NCI-H146 treated with DMSO at 0.1 percent for 48 hours (cell line): ENCODE measurements around the gene OLFM2.
"Not testable (repeated sequence)": the region's sequence is repeated elsewhere in the genome, so short reads cannot be mapped to it uniquely, and the experiment has no call there.

Experiments
- DNase-seq: peaks from one replicate; lab custom pipeline; 2025; ENCODE audit not compliant: unreplicated experiment; lab: John Stamatoyannopoulos, UW

Gene OLFM2

DNA sequence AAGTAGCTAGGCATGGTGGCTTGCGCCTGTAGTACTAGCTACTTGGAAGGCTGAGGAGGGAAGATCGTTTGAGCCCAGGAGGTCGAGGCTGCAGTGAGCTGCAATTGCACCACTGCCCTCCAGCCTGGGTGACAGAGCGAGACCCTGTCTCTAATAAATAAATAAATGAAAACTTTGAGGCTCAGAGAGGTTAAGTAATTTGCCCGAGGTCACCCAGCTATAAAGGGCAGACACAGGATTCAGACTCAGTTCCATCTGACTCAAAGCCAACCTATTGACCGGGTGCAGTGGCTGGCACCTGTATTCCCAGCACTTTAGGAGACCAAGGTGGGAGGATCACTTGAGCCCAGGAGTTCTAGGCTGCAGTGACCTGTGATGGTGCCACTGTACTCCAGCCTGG lies 7.4 kb upstream of the OLFM2 start:
- DNase-seq = no peak

DNA sequence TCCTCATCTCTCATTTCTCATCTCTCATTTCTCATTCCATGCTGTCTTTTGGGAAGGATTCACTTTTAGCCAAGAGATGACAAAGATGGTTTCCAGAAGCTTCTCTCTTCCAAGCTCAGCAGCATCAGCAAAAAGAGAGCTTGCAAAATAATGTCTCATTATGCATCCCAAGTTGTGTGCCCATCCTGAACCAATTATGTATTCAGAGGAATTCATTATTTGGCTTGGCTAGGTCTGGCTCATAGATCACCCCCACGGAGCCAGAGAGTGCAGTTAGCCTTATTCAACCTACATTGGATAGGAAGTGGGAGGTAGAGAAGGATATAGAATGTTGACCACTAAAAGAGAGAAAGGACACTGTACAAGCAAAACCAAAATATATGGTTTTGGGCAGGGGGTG lies 5.4 kb upstream of the OLFM2 start:
- DNase-seq = no peak

DNA sequence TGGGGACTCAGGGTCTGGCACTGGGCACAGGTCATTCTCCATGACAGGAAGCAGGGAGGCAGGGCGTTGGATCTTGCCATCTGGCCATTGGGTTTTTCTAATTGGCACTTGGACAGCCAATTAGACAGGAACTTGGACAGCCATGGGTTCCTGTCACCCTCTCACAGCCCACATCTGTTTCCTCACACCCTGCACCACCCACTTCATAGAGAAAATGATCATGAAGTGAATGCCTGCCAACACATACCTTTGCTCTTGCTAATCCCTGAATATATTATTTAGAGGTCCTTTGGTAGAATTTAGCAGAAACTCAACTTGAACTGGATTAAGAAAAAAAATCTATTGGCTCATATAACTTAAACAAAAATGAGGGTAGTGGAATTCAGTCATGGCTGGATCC lies 4.9 kb upstream of the OLFM2 start:
- DNase-seq = no peak

DNA sequence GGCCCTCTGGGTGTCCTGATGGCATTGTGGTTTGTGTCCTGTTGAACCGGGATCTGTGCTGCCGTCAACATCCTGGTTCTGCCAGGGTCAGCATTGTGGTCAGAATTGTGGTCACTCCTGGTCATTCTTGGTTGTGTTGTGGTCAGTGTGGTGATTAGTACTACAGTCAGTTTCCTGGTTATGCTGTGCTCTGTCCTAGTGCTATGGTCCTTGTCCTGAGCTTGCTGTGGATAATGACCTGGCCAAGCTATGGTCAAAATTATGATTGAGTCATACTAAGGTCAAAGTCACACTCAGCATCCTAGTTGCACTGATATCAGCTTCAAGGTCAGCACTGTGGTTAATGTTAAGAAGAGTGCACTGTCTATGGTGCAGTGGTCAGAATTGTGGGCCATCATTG lies 4.5 kb upstream of the OLFM2 start:
- DNase-seq = no peak

DNA sequence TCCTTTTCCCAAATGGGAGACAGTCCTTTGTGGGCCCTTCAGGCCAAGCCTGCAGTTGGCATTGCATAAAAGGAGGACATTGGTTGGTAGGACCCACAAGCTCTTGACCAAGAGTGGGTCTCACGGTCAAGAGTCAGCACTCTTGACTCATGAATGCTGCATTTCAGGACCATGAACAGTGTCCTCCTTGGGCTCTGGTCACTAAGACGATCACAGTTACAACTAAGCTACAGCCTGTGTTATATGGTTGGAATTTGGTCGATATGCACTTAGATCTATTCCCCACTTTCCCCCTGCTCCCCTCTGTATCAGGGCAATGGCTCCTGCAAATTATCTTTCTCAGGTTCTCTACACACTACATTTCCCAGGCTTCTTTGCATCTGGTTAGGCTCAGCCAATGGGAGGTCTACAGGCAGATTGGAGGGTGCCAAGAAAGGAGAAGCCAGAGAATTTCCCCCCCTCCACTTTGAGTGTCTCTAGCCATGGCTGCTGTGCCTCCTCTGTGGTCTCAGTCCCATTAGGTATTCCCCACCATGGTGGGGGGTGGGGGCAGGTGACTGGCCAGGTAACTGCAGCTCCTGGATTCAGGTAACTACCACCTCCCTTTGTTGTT lies 3.1 kb upstream of the OLFM2 start:
- DNase-seq = no peak

DNA sequence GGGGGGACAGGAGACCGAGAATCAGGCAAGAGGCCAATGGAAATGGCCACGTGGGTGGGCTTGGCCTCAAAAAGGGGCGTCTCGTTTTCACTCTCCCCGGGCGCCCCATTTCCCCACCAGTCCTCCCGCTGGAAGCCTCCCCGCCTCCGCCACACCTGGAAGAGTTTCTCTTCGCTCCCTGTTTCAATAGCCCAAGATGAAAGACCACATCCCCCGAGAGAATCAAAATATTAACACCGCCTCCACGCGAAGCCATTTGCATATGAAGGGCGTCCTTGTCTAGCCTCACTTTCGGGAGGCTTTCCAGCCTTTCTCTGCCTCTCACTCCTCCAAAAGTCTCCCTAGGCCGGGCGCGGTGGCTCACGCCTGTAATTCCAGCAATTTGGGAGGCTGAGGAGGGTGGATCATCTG lies 691 bp upstream of the OLFM2 start:
- no peak for DNase-seq

DNA sequence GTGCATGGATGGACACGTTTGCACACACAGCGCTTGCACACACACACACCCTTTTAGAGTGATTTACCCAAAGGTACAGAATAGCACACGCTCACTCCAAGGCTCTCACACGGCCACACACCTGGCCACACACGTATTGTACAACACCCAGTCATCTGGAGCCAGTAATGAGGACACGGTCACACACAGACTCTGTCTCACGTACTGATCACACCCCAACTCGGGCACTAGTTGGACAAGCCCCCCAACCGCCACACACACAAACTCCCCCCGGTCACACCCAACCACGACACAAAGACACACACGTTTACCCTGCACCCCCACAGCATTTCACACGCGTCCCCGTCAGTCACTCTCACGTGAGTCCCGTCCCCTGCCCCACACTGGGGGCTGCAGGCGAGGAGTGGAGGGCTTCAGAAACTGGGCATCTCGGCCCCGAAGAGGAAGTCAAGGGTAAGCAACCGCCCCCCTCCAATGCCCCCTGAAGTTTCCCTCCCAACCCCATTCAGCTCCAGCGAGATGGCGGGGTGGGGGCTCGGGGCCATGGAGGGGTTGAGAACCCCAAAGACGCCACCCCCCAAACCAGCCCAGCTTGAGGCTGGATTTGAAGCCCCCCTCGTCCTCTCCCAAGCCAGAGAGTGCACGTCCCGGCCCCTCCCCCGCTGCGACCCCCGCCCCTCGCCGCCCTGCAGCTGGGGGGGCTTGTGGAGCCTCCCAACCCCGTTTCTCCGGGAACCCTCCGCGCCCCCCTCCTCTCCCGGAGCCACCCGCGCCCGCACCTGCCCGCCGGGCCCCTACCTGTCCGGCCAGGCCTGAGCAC lies 599 bp downstream of the OLFM2 start:
- DNase-seq = no peak

DNA sequence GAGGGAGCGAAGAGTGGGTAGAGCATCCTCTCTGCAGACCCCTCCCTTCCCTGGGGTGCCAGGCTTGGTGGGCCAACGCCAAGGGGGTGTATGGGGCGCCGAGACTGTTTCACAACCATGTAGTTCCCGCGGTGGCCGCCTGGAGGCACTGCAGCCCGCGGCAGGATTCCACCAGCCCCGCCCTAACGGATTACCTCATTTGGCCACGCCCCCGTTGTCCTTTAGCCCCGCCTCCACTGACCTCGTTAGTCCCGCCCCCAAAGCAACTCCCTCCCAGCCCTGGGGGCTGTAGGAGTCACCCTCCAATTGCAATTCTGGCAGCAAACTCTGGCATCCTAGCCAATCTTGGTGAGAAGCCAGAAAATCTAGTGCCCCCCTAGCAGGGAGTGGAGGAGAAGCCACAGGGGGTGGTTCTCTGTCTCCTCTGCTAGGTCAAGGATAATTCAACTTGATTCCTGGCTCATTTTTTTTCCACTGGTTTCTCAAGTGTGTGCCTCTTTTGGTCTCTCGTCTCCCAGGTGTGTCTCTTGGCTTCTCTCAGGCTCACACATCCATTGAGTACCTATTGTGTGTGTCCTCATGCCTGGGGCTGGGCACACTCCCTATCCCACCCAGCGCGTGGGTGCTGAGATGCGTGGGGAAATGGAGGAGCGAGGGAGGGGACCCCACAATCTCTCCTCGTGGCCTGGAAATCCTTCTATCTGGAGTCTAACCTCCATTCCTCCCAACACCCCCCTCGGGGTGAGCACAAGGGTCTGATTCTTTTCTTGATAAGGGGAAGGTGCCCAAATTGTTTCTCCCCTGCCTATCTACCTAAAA lies 2.0 kb downstream of the OLFM2 start:
- DNase-seq = no peak

DNA sequence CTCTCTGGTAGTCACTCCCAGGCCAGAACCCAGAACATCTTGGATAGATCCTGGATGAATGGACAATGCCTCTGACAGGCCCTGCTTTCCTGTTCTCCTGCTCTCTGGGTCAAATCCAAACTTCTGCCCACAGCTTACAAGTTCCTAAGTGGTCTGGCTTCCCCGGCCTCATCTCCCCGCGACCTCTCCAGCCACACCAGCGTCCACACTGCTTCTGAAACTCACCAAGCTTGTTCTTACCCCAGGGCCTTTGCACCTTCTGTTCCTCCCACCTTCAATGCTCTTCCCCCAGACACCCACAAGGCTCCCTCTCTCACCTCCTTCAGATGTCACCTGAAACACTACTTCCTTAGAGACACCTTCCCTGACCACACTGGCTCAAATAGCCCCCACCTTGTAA lies 3.5 kb downstream of the OLFM2 start:
- DNase-seq = no peak

DNA sequence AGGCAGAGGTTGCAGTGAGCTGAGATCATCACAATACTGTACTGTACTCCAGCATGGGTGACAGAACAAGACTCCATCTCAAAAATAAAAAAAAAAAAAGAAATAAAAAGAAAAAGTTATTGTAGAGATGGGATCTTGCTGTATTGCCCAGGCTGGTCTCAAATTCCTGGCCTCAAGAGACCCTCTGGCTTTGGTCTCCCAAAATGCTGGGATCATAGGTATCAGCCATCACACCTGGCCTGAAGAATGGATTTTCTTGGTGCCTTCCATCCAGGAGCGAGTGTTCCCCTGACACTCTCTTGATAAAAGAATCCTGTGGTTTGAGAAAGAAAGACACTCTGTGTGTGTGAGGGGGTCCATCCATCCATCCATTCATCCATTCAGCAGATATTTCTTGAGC lies 4.7 kb downstream of the OLFM2 start:
- no peak for DNase-seq

DNA sequence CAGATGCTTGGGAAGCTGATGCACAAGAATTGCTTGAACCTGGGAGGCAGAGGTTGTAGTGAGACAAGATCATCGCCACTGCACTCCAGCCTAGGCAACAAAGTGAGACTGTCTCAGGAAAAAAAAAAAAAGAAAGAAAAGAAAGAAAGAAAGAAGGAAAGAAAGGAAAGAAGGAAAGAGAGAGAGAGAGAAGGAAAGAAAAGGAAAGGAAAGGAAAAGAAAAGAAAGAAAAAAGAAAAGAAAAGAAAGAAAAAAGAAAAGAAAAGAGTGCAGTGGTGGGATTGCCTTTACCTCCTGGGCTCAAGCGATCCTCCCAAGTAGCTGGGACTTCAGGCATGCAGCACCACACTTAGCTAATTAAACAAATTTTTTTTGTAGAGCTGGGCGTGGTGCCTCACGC lies 12.9 kb downstream of the OLFM2 start:
- no peak for DNase-seq

DNA sequence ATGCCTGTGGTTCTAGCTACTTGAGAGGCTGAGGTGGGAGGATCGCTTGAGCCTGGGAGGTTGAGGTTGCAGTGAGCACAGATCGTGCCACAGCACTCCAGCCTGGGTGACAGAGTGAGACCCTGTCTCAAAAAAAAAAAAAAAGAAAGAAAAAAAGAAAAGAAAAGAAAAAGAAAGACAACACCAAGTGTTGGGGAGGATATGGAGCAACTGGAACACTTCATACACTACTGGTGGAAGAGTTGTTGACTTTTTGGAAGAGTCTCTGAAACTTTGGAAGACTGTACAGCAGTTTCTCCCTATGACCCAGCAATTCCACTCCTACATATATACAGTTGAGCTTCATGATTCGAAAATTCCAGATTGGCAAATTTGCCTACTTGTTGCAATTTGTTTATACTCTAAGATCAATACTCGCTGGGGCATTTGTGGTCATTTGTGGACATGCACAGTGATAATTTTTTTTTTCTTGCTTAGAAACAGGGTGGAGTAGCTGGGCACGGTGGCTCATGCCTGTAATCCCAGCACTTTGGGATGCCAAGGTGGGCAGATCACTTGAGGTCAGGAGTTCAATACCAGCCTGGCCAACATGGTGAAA lies 13.4 kb downstream of the OLFM2 start:
- DNase-seq = not testable (repeated sequence)

DNA sequence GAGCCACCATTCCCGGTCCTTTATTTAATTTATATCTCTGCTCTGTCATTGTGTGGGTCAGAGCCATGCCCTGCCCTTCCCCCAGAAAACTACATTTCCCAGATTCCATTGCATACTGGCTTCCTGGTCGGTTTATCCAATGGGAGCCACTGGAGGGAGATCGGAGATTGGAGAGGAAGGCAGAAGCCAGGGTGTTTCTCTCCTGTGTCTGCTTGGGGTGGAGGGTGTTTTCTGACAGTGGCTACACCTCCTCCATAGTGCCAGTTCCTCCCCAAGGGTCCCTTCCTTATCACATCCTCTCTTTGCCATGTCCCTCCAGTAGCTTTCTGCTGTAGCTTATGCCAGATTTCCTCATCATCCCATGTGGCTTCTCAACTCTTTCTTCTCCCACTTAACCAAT lies 19.0 kb downstream of the OLFM2 start:
- DNase-seq = no peak

DNA sequence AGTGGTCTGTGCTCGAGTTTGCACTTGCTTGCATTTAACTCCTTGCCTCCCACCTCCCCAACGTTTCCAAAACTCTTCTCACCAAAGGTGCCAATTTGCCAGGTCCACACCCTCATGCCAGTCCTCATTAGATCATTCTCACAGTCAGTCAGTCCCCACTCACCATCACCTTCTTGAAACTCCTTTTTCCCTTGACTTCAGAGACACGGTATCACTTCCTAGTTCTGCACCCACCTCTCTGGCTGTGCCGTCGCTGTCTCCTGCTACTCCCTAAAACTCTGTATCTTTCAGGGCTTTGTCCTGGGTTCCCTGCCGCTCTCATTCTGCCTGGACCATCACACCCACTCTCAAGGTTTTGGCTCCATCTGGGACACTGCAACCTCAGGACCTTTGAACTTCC lies 19.6 kb downstream of the OLFM2 start:
- no peak for DNase-seq

DNA sequence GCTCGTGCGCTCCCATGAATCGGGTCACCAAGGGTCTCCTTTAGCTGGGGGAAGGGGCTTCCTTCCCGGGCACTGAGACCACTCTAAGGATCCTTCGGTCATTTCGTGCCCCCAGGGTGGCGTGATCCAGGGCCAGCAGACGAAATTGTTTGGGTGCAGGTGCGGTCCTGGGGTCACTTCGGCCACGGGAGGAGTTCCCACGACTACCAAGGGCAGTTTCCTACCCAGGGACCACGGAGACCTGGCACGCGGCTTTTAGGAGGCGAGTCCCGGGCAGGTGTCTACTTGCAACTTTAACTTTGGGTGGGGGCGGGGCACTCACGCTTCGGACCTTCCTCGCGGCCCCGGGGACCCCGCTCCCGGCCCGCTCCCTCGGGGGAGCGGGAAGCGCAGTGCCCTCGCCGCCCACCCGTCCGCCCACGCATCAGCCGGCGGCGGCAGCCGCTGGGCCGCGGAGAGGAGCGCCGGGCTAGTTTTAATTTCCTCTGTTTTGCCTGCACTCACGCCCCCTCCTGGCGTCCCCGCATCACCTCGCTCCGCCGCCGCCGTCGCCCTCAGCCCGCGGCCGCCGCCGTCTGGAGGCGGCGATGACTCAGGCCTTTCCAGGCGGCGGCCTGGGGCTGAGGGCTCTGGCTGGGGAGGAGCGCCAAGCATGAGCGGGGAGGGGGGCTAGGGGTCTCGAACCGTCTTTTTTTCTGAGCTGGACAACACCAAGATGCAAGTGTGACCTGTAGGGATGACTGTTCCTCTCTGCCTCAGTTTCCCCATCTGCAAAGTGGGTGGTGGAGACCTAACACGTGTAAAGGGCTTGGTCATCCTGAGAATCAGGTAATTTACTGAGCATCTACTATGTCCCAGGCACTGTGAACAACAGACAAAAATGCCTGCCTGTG lies 21.8 kb downstream of the OLFM2 start:
- no peak for DNase-seq

DNA sequence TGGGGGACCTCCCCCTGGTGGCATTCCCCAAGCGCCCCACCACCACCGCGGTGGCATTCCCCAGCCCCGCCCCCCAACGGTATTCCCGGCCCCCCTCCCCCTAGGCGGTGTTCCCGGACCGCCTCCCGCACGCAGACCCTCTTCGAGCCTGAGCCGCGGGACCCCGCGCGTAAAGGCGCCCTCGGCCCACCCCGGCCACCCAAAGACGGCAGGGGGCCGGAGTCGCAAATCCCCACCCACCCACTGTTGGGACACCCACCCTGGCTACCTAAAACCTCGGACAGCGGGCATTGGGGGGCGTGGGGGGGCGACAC lies 22.4 kb downstream of the OLFM2 start:
- no peak for DNase-seq

DNA sequence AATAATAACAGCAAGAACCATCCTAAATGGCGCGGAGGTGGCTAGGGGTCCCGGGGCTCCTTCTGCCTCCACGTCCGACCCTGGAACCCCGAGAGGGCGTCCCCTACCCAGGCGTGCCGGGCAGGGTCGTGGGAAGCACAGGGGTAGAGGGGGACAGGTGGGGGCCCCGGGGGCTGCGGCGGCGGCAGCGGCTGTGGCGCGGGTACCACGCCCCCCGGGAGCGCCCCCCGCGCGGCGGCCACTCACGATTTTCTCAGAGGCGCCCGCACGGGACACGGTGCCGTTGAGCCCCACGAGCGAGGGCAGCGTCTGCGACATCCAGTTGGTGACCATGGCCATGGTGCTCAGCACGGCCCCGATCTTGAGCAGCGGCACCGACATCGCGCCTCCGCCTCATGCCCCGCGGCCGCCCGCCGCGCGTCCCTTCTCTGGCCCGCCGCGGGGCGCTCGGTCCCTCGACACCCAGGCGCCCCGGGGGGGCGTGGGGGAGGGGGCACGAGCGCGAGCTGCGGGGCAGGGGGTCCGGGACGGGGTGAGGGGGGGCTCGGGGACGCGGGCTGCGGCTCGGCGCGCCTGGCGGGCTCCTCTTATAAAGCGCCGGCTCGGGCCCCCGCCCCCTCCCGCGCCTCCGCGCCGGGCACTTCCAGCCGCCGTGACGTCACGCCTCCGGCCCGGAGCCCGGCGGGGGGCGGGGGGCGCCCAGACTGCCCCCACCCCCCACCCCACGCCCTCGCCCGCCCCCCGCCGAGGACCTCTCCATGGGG lies 22.9 kb downstream of the OLFM2 start:
- DNase-seq = no peak

DNA sequence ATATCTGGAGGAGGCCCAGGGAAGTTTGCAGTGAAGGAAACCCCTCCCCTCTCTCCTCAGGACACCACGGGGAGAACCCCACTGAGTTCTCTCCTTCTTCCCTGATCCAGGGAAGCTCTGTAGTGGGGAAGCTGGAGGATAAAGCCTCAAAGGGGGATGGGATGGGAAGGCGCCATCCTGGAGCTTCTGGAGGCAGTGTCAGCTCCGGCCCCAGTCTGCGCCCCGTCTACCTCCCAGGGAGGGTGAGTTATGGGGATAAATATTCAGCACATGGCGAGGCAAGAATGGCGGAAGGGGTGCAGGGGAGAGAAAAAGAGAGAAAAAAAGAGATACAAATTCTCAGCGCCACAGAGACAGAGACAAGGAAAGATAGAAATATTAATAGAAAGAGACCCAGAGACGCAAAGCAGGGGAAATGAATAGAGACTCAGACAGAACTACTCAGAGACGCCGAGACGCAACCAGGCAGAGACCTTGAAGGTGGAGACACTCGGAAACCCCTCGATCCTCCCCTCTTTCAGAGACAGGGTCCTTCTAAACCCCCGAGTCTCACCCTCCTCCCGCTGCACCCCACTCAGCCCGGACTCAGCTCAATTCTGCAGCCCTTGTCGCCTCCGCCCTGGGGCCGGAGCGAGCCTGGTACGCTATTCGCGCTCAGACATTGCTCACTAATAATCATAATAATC lies 23.6 kb downstream of the OLFM2 start:
- DNase-seq = no peak

DNA sequence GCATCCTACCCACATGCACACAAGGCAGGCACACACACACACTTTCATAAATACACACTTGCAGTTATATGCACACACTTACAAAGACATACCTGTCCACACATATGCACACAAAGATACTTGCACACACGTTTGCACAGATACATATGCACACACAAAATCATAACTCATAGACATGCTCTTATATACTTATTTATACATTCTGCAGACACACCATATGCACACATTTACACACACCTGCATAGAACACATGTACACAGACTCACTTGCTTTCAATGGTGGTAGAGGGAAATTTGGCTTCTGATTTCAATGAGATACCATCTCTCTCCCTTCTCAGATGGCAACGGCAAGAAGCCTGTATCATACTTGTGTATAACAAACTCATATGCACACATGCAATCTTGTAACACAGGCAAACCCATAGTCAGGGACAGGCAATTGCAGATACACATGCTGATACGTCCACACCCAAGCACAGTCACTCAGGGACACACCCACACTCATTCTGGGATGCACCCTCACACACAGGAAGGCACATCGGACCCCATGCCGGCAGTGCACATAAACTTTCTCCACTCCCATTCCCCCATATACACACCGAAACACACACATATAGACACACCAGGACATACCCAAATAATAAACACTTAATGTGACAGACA lies 24.7 kb downstream of the OLFM2 start:
- no peak for DNase-seq
